Measurements from ENCODE around the gene NCKAP5. TPM values are rescaled to one million over a fixed set of nuclear protein-coding genes. Genes with fewer than 3 reads are reported as not detected.

The NCKAP5 gene
- total and polyA plus RNA-seq, 4 donors: 2.3 to 20.2 (median 8.1) TPM

DNA sequence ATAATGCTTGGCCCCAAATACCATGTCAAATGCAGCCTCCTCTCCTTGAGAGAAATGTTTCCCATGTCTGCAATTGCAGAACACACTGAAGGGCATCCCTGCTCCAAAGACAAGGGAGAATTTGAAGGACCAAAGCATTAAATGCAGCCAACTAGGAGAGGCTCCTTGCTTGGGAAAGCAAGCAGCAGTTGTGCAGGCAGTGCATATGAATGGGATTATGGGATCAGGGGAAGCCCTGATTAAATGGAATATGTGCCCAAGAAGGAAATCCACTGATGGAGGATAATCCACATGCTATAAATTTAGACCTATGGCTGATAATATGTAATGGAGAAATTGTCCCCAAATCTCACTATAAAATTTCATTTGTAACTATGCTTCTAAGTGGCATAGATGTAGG is 116.1 kb downstream of the NCKAP5 start:
- Histone ChIP-seq H3K4me3 (no peak overlapping the region), H3K27me3 (ENCODE audit: control insufficient read depth in 3 of 3, insufficient read depth in 3 of 3, low read length in 2 of 3) (no peaks in the 10 kb centered on the region), H3K27ac (ENCODE audit: low read depth in 1 of 2, low read length in 1 of 2) (no peak overlapping the region), H3K4me1 (ENCODE audit: control insufficient read depth in 5 of 5, insufficient read depth in 5 of 5, low read length in 5 of 5) (no peaks in the 10 kb centered on the region), H3K36me3 (ENCODE audit: control insufficient read depth in 4 of 4, insufficient read depth in 4 of 4, low read length in 4 of 4) (no peaks in the 10 kb centered on the region), H3K9ac (ENCODE audit: insufficient read depth in 1 of 2, low read length in 2 of 2) (no peak overlapping the region), H3K9me3 (ENCODE audit: control insufficient read depth in 4 of 4, insufficient read depth in 3 of 4, low read length in 3 of 4) (peaks cover 0 to 2% (median 0%) of the 10 kb centered on the region in 4 donors)
- DNase-seq (no peak), ATAC-seq (ENCODE audit: insufficient read depth, low FRiP score) (no peak)
- TF ChIP-seq, protein P1, sequence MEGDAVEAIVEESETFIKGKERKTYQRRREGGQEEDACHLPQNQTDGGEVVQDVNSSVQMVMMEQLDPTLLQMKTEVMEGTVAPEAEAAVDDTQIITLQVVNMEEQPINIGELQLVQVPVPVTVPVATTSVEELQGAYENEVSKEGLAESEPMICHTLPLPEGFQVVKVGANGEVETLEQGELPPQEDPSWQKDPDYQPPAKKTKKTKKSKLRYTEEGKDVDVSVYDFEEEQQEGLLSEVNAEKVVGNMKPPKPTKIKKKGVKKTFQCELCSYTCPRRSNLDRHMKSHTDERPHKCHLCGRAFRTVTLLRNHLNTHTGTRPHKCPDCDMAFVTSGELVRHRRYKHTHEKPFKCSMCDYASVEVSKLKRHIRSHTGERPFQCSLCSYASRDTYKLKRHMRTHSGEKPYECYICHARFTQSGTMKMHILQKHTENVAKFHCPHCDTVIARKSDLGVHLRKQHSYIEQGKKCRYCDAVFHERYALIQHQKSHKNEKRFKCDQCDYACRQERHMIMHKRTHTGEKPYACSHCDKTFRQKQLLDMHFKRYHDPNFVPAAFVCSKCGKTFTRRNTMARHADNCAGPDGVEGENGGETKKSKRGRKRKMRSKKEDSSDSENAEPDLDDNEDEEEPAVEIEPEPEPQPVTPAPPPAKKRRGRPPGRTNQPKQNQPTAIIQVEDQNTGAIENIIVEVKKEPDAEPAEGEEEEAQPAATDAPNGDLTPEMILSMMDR (IDR thresholded peaks at IDR 0.05; ENCODE audit: control extremely low read depth, extremely low read depth): no peak

GRCh38 chr2:133448195-133448594 is 120.1 kb downstream of the NCKAP5 start:
- H3K4me1 ChIP-seq (ENCODE audit: control insufficient read depth in 5 of 5, insufficient read depth in 5 of 5, low read length in 5 of 5): no peaks in the 10 kb centered on the region
- DNase-seq (no peak), ATAC-seq (ENCODE audit: insufficient read depth, low FRiP score) (no peak)
- no peak overlapping the region for H3K9ac ChIP-seq (ENCODE audit: insufficient read depth in 1 of 2, low read length in 2 of 2)
- TF ChIP-seq, protein P1 (IDR thresholded peaks at IDR 0.05; ENCODE audit: control extremely low read depth, extremely low read depth): no peak
- 61 to 78% methylated on average over 5 of the region's 5 CpGs for WGBS, 2 donors
- H3K27me3 ChIP-seq (ENCODE audit: control insufficient read depth in 3 of 3, insufficient read depth in 3 of 3, low read length in 2 of 3): no peaks in the 10 kb centered on the region
- no peaks in the 10 kb centered on the region for H3K9me3 ChIP-seq (ENCODE audit: control insufficient read depth in 4 of 4, insufficient read depth in 3 of 4, low read length in 3 of 4)
- H3K36me3 ChIP-seq (ENCODE audit: control insufficient read depth in 4 of 4, insufficient read depth in 4 of 4, low read length in 4 of 4): no peaks in the 10 kb centered on the region
- H3K27ac ChIP-seq (ENCODE audit: low read depth in 1 of 2, low read length in 1 of 2): no peak overlapping the region
- H3K4me3 ChIP-seq: no peak overlapping the region

GRCh38 chr2:133447303-133447702 is 121.0 kb downstream of the NCKAP5 start:
- DNase-seq (no peak), ATAC-seq (ENCODE audit: insufficient read depth, low FRiP score) (no peak)
- Histone ChIP-seq H3K9ac (ENCODE audit: insufficient read depth in 1 of 2, low read length in 2 of 2) (no peak overlapping the region), H3K9me3 (ENCODE audit: control insufficient read depth in 4 of 4, insufficient read depth in 3 of 4, low read length in 3 of 4) (no peaks in the 10 kb centered on the region), H3K27ac (ENCODE audit: low read depth in 1 of 2, low read length in 1 of 2) (no peak overlapping the region), H3K27me3 (ENCODE audit: control insufficient read depth in 3 of 3, insufficient read depth in 3 of 3, low read length in 2 of 3) (no peaks in the 10 kb centered on the region), H3K4me3 (no peak overlapping the region), H3K4me1 (ENCODE audit: control insufficient read depth in 5 of 5, insufficient read depth in 5 of 5, low read length in 5 of 5) (peaks cover 0 to 3% (median 0%) of the 10 kb centered on the region in 5 donors), H3K36me3 (ENCODE audit: control insufficient read depth in 4 of 4, insufficient read depth in 4 of 4, low read length in 4 of 4) (no peaks in the 10 kb centered on the region)
- TF ChIP-seq, protein P1 (IDR thresholded peaks at IDR 0.05; ENCODE audit: control extremely low read depth, extremely low read depth): no peak
- WGBS, 2 donors: 91 to 94% methylated on average over 5 of the region's 5 CpGs

DNA sequence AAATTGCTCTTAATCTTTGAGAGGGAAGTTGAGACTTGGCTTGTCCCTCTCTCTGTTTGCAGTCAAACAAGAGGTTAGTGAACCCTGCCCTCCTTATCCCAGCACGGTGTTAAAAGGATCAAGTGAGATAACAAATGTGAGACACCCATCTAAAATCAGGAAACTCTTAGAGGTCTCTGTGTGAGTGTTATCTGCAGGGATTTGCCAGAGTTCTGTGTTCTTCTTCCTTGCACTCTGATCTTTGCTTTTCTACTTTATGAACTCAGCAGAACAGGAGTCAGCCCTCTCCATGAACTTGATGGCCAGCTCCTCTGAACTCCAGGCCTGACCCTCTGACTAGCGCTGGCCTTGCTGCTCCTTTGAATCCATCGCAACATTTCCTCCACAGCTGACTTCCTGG is 123.8 kb downstream of the NCKAP5 start:
- DNase-seq (no peak), ATAC-seq (ENCODE audit: insufficient read depth, low FRiP score) (no peak)
- H3K4me3 ChIP-seq: no peak overlapping the region
- H3K36me3 ChIP-seq (ENCODE audit: control insufficient read depth in 4 of 4, insufficient read depth in 4 of 4, low read length in 4 of 4): no peaks in the 10 kb centered on the region
- 43 to 62% methylated on average over 3 of the region's 3 CpGs for WGBS, 2 donors
- H3K4me1 ChIP-seq (ENCODE audit: control insufficient read depth in 5 of 5, insufficient read depth in 5 of 5, low read length in 5 of 5): peaks cover 0 to 3% (median 0%) of the 10 kb centered on the region in 5 donors
- no peaks in the 10 kb centered on the region for H3K9me3 ChIP-seq (ENCODE audit: control insufficient read depth in 4 of 4, insufficient read depth in 3 of 4, low read length in 3 of 4)
- H3K27ac ChIP-seq (ENCODE audit: low read depth in 1 of 2, low read length in 1 of 2): no peak overlapping the region
- H3K9ac ChIP-seq (ENCODE audit: insufficient read depth in 1 of 2, low read length in 2 of 2): no peak overlapping the region
- TF ChIP-seq, protein P1 (IDR thresholded peaks at IDR 0.05; ENCODE audit: control extremely low read depth, extremely low read depth): no peak
- no peaks in the 10 kb centered on the region for H3K27me3 ChIP-seq (ENCODE audit: control insufficient read depth in 3 of 3, insufficient read depth in 3 of 3, low read length in 2 of 3)

All from lung (tissue), 12 donors.